Esophagus squamous epithelium (tissue), 4 donors: ENCODE data around the gene CHPT1.

Experiments
- POLR2A ChIP-seq, 4 donors: fragments of 450-650 bp; IDR thresholded peaks; one replicate each; pipeline ENCODE4 v1.6.1; 2017; ENCODE audit warnings: antibody characterized with exemption in 4 of 4, mild to moderate bottlenecking in 4 of 4, moderate library complexity in 3 of 4
- TF ChIP-seq, protein P1 (sequence below), 6 experiments: fragments of 450-650 bp in 4 of 6; fragments of 200-600 bp in 2 of 6; sonication (generic) in 2 of 6; IDR thresholded peaks; one replicate each; pipeline ENCODE4 v1.5.1; 2016 to 2019; ENCODE audit warnings: antibody characterized with exemption in 6 of 6, mild to moderate bottlenecking in 4 of 6, moderate library complexity in 4 of 6

DNA sequence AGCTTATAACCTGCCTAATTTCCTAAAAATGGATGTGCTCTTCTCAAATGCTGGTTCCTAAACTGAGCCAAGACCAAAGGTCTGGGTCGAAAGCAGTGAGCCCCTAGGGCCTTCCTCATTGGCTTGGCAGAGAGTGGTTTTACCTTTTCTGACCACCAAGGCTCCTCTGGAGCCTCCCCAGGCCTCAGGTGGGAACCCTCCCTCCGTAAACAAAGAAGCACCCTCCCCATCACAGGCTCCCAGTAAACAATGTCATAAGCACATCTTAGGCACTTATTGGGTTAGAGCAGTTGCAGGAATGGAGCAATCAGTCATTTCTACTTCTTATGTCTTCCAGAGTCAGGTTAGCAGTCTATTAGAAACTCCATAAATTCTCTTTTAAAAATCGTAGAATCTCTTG is 6.0 kb downstream of the CHPT1 start:
- TF ChIP-seq, protein P1, sequence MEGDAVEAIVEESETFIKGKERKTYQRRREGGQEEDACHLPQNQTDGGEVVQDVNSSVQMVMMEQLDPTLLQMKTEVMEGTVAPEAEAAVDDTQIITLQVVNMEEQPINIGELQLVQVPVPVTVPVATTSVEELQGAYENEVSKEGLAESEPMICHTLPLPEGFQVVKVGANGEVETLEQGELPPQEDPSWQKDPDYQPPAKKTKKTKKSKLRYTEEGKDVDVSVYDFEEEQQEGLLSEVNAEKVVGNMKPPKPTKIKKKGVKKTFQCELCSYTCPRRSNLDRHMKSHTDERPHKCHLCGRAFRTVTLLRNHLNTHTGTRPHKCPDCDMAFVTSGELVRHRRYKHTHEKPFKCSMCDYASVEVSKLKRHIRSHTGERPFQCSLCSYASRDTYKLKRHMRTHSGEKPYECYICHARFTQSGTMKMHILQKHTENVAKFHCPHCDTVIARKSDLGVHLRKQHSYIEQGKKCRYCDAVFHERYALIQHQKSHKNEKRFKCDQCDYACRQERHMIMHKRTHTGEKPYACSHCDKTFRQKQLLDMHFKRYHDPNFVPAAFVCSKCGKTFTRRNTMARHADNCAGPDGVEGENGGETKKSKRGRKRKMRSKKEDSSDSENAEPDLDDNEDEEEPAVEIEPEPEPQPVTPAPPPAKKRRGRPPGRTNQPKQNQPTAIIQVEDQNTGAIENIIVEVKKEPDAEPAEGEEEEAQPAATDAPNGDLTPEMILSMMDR (IDR thresholded peaks at IDR 0.05), result no peak
- TF ChIP-seq POLR2A (IDR thresholded peaks at IDR 0.05), result no peak
